Nephron (organoid): ENCODE data around the gene PNPT1.
A peak's percentile ranks its signal among the peaks of the same experiment; 100 is the strongest.
"Not testable (repeated sequence)": the region's sequence is repeated elsewhere in the genome, so short reads cannot be mapped to it uniquely, and the experiment has no call there.

Source experiments
- H3K27ac Mint-ChIP-seq, 3 experiments: 2 replicates each; pipeline ENCODE4 v1.8.0; 2020; ENCODE audit warnings: mixed read lengths in 3 of 3, mild to moderate bottlenecking in 2 of 3, moderate library complexity in 1 of 3
- H3K27me3 Mint-ChIP-seq: 2 replicates; pipeline ENCODE4 v1.8.0; 2021; ENCODE audit warnings: low read depth, mild to moderate bottlenecking, moderate library complexity, mixed read lengths
- H3K36me3 Mint-ChIP-seq: 2 replicates; pipeline ENCODE4 v1.8.0; 2020; ENCODE audit warnings: low read depth, mixed read lengths
- H3K4me1 Mint-ChIP-seq: 2 replicates; pipeline ENCODE4 v1.8.0; 2020; ENCODE audit warnings: mixed read lengths
- H3K4me3 Mint-ChIP-seq, 3 experiments: 2 replicates each; pipeline ENCODE4 v1.8.0; 2020; ENCODE audit warnings: mild to moderate bottlenecking in 3 of 3, mixed read lengths in 3 of 3, moderate library complexity in 2 of 3
- H3K9me3 Mint-ChIP-seq: 2 replicates; pipeline ENCODE4 v1.8.0; 2020; ENCODE audit warnings: mixed read lengths
- TF ChIP-seq, protein P1 (sequence below), 3 experiments: fragments of 200-600 bp; sonication (generic); IDR thresholded peaks; one replicate each; pipeline ENCODE4 v1.5.0; 2021; ENCODE audit warnings: antibody characterized with exemption in 3 of 3; ENCODE audit not compliant: unreplicated experiment in 3 of 3

The PNPT1 gene

DNA sequence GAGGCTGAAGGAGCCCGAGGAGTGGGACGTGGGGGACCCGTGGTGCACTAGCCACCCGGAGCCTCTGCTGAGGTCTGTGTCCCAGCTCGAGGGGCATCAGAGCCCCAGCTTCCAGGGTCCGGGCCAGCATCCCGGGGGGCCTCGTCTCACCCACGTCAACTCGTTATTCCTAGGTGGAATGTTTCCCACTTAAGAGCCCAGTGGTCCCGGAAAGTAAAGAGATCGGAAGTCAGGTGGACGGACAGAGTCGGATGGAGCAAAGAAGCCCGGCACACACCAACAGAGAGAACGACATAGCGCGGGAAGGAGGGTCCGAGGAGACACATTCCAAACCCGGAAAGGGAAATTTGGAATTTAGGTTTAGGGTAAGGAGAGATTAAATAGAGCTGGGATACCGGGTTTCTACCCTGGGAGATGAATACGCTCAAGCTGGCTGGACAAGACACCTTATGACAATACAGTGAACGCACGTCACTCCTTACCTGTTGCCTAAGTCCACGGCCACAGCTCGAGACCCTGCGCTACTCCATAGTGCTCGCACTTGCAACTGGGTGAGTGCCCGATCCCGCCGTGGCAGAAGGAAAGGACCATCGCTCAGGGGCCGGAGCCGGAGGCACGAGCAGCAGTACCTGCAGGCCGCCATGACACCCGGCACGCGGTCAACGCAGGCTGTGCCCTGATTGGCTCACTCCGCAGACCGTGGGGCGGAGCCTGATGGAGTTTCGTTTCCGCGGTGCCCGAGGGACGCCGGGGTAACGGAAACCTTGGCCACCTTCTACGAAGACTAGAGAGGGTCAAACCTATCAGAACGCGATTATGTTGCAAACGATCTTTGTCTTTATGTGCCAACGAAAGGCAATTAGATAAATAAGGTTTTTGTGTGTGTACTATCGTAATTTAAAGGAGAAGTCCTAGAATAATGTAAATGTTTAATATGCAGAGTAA, at the start of gene PNPT1:
Gene PNPT1, minus strand, starts transcription at position 664 of the 945 bp plus-strand sequence. Its CDS starts 21 bp downstream, at position 643.
- Mint-ChIP-seq H3K4me3 (peak within 1 kb of the TSS; percentile 90 to 99 (median 95)), H3K9me3 (no peaks in the 10 kb centered on the region), H3K27me3 (no peaks in the 10 kb centered on the region), H3K27ac (peak within 1 kb of the TSS; percentile 85 to 90 (median 85)), H3K36me3 (no peaks in the 10 kb centered on the region), H3K4me1 (peaks cover 13% of the 10 kb centered on the region)
- TF ChIP-seq, protein P1, sequence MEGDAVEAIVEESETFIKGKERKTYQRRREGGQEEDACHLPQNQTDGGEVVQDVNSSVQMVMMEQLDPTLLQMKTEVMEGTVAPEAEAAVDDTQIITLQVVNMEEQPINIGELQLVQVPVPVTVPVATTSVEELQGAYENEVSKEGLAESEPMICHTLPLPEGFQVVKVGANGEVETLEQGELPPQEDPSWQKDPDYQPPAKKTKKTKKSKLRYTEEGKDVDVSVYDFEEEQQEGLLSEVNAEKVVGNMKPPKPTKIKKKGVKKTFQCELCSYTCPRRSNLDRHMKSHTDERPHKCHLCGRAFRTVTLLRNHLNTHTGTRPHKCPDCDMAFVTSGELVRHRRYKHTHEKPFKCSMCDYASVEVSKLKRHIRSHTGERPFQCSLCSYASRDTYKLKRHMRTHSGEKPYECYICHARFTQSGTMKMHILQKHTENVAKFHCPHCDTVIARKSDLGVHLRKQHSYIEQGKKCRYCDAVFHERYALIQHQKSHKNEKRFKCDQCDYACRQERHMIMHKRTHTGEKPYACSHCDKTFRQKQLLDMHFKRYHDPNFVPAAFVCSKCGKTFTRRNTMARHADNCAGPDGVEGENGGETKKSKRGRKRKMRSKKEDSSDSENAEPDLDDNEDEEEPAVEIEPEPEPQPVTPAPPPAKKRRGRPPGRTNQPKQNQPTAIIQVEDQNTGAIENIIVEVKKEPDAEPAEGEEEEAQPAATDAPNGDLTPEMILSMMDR (IDR thresholded peaks at IDR 0.05; ENCODE audit: unreplicated experiment in 3 of 3), result no peak

DNA sequence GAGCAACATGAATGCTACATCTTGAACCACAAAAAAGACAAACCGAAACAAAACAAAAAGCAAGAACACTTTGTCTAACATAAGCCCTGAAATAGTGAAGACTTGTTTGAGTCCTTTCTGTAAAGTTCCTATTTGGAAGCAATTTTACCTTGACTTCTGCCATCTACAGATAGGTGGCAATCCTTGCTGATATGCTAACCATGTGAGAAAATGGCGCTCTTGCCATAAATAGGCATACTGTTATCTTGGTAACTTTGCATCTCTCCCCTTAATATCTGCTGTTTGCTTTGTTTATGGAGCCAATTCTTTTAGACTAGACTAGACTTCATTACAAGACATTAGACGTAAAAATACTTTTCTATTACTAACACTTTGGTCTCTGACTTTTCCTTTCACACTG, 49.4 kb upstream of the PNPT1 start:
- Mint-ChIP-seq H3K27ac (no peak overlapping the region), H3K4me1 (no peaks in the 10 kb centered on the region), H3K4me3 (no peak overlapping the region), H3K9me3 (peaks cover 5% of the 10 kb centered on the region), H3K27me3 (no peaks in the 10 kb centered on the region), H3K36me3 (no peaks in the 10 kb centered on the region)
- TF ChIP-seq, protein P1 (IDR thresholded peaks at IDR 0.05; ENCODE audit: unreplicated experiment in 3 of 3), result no peak

DNA sequence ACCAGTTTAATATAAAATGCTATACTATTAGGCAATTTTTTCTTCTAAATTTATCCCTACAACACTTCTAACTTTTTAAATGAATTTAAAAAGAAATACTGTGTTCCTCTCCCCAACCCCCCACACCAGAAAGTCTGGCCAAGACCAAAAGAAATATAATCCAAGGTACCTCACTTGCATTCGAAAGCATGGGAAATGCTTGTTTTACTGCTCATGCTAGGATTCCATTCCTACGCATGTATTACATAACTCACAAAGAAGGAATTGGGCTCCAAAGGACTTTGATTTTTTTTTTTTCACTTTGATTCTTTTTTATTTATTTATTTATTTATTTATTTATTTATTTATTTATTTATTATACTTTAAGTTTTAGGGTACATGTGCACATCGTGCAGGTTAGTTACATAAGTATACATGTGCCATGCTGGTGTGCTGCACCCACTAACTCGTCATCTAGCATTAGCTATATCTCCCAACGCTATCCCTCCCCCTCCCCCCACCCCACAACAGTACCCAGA, 42.4 kb upstream of the PNPT1 start:
- not testable (repeated sequence) for H3K9me3 Mint-ChIP-seq, H3K4me3 Mint-ChIP-seq, H3K27me3 Mint-ChIP-seq, H3K36me3 Mint-ChIP-seq, H3K27ac Mint-ChIP-seq
- peaks cover 12% of the 10 kb centered on the region for H3K4me1 Mint-ChIP-seq

DNA sequence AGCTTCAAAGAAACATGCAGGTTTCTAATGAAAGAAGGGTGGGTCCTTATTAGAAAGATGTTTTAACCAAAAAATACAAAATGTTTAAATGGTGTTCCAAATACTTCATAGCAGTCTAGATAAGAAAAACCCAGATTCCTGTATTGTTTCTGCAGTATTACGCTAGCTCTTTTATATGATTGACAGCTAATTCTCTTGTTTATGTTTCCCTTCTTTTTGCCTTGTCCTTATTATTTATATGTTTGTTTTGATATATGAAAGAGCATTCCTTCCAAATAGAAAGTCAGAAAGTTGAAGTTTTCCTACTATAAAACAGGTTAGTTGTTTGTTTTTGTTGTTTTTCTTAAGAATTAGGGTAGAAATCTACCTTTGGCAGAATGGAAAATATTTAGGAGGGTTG, 41.1 kb upstream of the PNPT1 start:
- Mint-ChIP-seq H3K27ac (no peak overlapping the region), H3K36me3 (no peaks in the 10 kb centered on the region), H3K4me1 (peaks cover 16% of the 10 kb centered on the region), H3K4me3 (no peak overlapping the region), H3K9me3 (no peaks in the 10 kb centered on the region), H3K27me3 (no peaks in the 10 kb centered on the region)
- TF ChIP-seq, protein P1 (IDR thresholded peaks at IDR 0.05; ENCODE audit: unreplicated experiment in 3 of 3), result no peak

DNA sequence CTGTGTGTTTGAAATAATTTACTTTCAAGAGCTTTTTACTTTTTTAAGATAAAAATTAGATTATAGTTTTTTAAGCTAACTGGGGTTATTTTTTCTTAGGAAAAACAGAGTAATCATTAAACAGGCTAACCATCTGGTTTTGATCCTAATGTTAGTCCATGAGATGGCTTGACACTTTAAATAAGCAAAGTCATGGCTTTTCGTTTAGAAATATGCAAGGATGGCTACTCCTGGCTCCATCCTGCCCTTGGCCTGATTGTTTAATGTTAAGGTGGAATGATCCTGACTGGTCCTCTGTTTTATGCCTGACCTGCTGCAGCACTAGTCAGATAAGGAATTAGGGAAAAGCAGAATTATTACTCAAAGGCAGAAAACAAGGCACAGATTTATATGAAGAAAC, 39.7 kb upstream of the PNPT1 start:
- H3K36me3 Mint-ChIP-seq, result no peaks in the 10 kb centered on the region
- H3K9me3 Mint-ChIP-seq, result no peaks in the 10 kb centered on the region
- TF ChIP-seq, protein P1 (IDR thresholded peaks at IDR 0.05; ENCODE audit: unreplicated experiment in 3 of 3), result no peak
- H3K4me3 Mint-ChIP-seq, result no peak overlapping the region
- H3K27ac Mint-ChIP-seq, result peak overlapping the region; percentile 5 to 65 (median 58)
- H3K4me1 Mint-ChIP-seq, result peaks cover 26% of the 10 kb centered on the region
- no peaks in the 10 kb centered on the region for H3K27me3 Mint-ChIP-seq

DNA sequence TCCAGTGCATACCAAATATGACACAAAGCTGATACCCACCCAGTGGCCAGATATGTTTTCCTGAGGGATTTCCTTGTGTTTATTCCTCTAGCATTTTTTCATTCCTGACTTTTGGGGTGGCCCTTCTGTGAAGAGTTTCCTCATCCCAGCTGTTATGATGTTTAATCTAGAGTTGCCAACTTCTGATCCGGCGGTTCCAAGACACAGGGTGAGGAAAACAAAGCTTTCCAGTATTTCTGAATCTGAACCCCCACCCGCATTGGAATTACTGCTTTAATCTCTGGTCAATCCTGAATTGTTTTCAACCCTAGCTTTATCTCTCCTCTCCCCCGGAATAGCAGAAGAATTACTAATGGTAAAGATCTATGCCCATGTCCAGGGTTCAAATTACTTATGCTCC, 39.2 kb upstream of the PNPT1 start:
- TF ChIP-seq, protein P1 (IDR thresholded peaks at IDR 0.05; ENCODE audit: unreplicated experiment in 3 of 3), result no peak
- H3K27ac Mint-ChIP-seq, result peak overlapping the region; percentile 5 to 58 (median 26)
- H3K27me3 Mint-ChIP-seq, result no peaks in the 10 kb centered on the region
- H3K4me1 Mint-ChIP-seq, result peaks cover 28% of the 10 kb centered on the region
- H3K4me3 Mint-ChIP-seq, result no peak overlapping the region
- no peaks in the 10 kb centered on the region for H3K36me3 Mint-ChIP-seq
- no peaks in the 10 kb centered on the region for H3K9me3 Mint-ChIP-seq
